MV-4-11 (cell line): ENCODE measurements around the gene UBE4B.
"Not testable (repeated sequence)": the region's sequence is repeated elsewhere in the genome, so short reads cannot be mapped to it uniquely, and the experiment has no call there.

Experiments
- DNase-seq: peaks from one replicate; lab custom pipeline; 2025; lab: John Stamatoyannopoulos, UW

Gene UBE4B

GRCh38 chr1:10177876-10178275 is 145.1 kb downstream of the UBE4B start:
- no peak for DNase-seq

DNA sequence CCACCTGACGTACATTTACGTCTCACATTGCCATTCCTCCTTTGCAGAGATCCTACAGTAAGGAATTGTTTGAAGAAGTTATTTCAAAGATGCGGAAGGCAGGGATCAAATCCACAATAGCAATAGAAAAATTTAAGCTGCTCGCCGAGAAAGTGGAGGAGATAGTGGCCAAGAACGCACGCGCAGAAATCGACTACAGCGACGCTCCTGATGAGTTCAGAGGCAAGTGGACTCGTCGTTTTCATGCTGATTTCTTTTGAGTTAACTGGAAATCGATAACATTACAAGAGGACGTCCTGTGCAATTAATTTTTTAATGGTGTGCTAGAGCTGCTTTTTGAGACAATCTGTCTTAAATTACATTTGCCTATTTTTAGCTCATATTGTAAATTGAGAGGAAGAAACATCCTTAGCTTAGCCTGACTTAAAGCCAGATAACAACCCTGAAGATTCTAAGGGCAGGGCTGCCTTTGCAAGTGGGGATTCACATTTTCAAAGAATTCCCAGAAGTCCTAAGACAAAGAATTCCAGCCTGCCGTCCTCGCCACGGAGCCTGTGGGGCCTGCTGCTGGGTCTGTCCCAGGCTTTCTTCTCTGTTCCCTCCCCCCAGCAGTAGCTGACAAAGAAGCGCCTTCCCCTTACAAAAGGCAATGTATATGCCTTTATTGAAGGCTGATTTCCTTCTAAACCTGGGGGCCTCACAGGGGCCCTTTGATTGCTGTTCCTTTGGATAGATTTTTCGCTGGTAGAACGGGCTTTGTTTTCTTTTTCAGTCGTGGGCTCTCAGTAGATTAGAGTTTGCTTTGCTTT is 146.0 kb downstream of the UBE4B start:
- DNase-seq: no peak

DNA sequence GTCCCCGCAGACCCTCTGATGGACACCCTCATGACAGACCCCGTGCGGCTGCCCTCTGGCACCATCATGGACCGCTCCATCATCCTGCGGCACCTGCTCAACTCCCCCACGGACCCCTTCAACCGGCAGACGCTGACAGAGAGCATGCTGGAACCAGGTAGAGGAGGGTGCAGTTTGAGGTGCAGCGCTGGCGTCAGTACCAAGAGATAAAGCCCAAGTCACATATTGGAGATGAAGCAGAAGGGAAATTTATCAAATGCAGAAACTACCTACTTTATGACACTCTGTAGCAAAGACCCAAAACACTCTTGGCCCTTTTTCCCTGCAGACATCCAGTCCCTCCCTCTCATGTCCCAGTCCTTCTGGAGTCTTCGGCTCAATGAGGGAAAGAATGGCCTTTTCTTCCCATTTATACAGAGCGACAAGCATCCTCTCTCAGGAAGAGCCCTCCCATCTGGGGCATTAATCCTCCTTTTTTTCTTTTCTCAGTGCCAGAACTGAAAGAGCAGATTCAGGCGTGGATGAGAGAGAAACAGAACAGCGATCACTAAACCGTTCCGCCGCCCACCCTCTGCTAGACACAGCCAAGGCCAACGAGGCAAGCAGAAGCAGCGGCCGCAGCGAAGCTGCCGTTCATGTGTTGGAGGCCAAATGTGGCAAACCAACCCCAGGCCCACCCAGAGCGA is 146.8 kb downstream of the UBE4B start:
- no peak for DNase-seq

DNA sequence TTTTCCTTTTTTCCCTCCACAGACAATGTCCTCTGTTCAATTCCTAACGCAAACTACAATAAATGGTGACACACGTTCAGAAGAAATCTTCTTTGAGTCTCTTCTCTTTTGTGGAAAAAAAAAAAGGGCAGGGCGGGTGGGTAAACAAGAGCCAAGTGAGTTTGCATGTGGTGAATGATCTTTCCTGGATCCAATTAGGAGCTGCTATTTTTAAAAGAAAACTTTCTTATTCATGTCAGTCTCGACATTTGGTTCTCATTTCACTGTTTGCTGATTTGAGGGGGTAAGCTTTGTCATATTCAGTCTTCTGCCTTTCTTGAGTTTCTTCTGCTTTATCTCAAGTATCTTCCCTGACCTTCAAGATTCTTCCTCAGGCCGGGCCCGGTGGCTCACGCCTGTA is 148.4 kb downstream of the UBE4B start:
- DNase-seq: no peak

- no peak for DNase-seq
Measured at GRCh38 chr1:10185759-10186158, 153.0 kb downstream of the UBE4B start.

GRCh38 chr1:10186331-10187025 is 153.7 kb downstream of the UBE4B start:
- DNase-seq: no peak

DNA sequence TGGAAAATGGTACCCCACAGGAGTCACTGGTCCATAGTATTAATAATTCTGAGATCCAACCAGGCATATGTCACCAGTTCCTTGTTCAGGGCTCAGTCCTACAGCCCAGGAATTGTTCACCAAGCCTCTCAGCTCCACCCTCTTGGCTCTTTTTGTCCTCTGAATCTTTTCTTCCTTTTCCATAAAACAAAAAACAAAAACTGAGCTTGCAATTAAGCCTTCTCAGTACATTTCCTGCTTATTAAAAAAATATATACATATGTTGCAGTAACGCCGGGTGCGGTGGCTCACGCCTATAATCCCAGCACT is 154.2 kb downstream of the UBE4B start:
- DNase-seq: no peak

DNA sequence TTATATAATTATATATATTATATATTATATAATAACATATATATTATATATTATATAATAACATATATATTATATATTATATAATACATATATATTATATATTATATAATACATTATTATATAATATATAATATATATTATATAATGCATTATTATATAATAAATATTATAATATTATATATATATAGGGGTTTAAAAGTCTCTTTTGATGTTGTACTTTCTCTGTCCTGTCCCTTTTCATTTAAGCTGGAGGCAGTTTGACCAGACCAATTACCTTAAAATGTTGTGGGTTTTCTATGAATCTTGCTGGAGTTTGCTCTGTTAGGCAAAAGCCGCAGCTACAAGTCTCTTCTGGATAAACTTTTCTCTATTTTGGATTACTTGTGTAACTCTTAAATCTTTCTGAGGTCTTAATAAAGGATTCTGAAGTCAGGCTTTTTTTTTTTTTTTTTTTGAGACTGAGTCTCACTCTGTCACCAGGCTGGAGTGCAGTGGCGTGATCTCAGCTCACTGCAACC is 155.4 kb downstream of the UBE4B start:
- no peak for DNase-seq

DNA sequence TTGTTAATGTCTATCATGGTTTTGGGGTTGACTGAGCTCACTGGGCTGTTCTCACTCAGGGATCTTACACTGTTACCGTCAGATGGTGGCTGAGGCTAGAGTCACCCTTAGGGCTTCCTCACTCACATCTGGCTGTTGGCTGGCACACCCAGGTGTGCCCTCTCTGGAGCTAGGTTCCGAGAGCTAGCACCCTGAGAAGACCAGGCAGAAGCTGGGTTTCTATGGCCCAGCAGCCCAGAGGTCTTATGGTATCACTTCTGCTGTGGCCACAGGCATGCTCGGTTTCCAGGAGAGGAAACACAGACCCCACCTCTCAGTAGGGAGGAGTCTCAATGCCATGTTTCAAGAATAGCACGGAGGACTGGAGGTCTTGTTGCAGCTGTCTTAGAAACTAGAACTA is 156.9 kb downstream of the UBE4B start:
- DNase-seq: peak; percentile 58

- DNase-seq: no peak
Measured at GRCh38 chr1:10192263-10192662, 159.5 kb downstream of the UBE4B start.

DNA sequence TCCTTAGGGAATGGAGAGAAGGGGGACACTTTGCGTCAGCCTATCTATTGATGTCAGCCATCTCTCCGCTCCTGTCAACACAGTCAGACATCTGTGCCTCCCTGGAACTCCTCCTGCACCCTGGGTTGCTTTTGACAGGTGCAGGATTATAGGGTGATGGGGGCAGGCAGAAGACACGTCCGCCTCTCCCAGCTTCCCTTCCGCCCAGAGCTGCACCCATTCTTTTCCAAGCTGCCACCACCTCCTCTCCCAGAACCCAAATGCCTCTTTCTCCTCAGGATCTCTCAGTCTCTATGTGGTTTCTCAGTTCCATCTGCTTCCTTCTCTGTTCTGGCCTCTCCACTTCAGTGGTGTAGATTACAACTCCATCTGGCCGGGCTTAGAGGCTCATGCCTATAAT is 160.5 kb downstream of the UBE4B start:
- peak; percentile 55 for DNase-seq

- no peak for DNase-seq
Measured at GRCh38 chr1:10195570-10195969, 162.8 kb downstream of the UBE4B start.

DNA sequence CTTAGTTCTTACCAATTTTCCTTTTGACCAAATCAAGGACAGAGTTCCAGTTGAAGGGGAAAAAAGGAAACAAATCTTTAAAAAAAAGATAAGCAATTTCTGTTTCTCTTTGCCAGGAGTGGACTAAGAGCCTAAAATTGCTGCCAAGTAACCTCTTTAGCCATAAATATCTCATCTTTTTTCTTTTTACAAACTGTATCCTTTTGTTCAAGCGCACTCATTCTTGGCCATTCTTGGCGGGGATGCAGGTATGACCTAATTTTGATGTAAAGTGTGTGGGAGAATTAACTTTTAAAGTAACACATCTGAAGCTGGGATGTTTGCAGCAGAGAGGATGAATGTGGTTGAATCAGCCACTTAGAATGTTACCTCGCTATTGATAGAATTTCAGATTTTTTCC is 164.2 kb downstream of the UBE4B start:
- DNase-seq: no peak

- no peak for DNase-seq
Measured at GRCh38 chr1:10200620-10201019, 167.9 kb downstream of the UBE4B start.

GRCh38 chr1:10204003-10204642 is 171.4 kb downstream of the UBE4B start:
- DNase-seq: no peak

GRCh38 chr1:10205206-10205605 is 172.4 kb downstream of the UBE4B start:
- not testable (repeated sequence) for DNase-seq

DNA sequence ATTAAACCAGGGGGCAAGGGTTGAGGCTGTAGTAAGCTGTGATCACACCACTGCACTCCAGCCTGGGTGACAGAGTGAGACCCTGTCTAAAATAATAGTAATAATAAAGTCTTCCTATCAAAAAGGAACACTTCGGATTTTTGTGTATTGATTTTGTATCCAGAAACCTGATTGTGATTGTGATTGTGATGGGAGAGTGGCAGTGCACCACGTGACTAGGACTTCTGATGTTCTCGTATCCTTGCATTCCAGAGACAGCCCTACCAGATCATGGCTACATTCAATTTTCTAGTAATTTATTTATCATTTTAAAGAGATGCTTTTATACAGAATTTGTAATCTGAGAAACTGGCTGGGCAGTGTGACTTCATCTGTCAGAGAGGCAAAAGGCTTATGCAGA is 175.1 kb downstream of the UBE4B start:
- no peak for DNase-seq

GRCh38 chr1:10208537-10208936 is 175.8 kb downstream of the UBE4B start:
- DNase-seq: peak; percentile 90

GRCh38 chr1:10209590-10209904 is 176.8 kb downstream of the UBE4B start:
- no peak for DNase-seq

GRCh38 chr1:10209905-10210810 is 177.4 kb downstream of the UBE4B start, which contains the start of gene KIF1B:
TSS of gene KIF1B (plus strand) at chr1:10210570. CDS start at chr1:10232329, 21,759 bp downstream.
- DNase-seq: peak; percentile 91
